Activated naive CD8-positive, alpha-beta T cell treated with anti-CD3 and anti-CD28 coated beads, Interleukin-2, amount 10 ng/mL, durations not matched to agents 7 days and 5 days (primary cell): Measurements from ENCODE around the gene ASIP. TPM values are rescaled to one million over a fixed set of nuclear protein-coding genes. Genes with fewer than 3 reads are reported as not detected.
A peak's percentile ranks its signal among the peaks of the same experiment; 100 is the strongest.
"Not testable (repeated sequence)": the region's sequence is repeated elsewhere in the genome, so short reads cannot be mapped to it uniquely, and the experiment has no call there.

ENCODE experiments used
- ATAC-seq: fragments of 150-1000 bp; cut with Tn5 transposase; one replicate; pipeline ENCODE4 v1.10.0; 2021; ENCODE audit warnings: low read depth, moderate library complexity
- POLR2A ChIA-PET: fragments of 350-600 bp; sonication (Branson Sonifier 250); formaldehyde crosslinking; loops from one replicate; lab custom pipeline; 2021; ENCODE audit warnings: antibody characterized with exemption; lab: Charles Lee
- DNase-seq: peaks from one replicate; pipeline ENCODE4 v3.0.0; 2021
- H3K27ac Mint-ChIP-seq: one replicate; pipeline ENCODE4 v1.8.0; 2022; ENCODE audit warnings: mild to moderate bottlenecking, mixed read lengths
- H3K27me3 Mint-ChIP-seq: one replicate; pipeline ENCODE4 v1.8.0; 2022; ENCODE audit warnings: mild to moderate bottlenecking, moderate library complexity, mixed read lengths
- H3K36me3 Mint-ChIP-seq: one replicate; pipeline ENCODE4 v1.8.0; 2021; ENCODE audit warnings: mild to moderate bottlenecking, mixed read lengths
- H3K4me1 Mint-ChIP-seq: one replicate; pipeline ENCODE4 v1.8.0; 2021; ENCODE audit warnings: mixed read lengths
- H3K4me3 Mint-ChIP-seq: one replicate; pipeline ENCODE4 v1.8.0; 2022; ENCODE audit warnings: mild to moderate bottlenecking, moderate library complexity, mixed read lengths
- H3K9me3 Mint-ChIP-seq: one replicate; pipeline ENCODE4 v1.8.0; 2021; ENCODE audit warnings: mixed read lengths
- total RNA-seq, 2 experiments: library from RNA; stranded (reverse); gene quantifications; one replicate each; pipeline ENCODE4 v1.2.3, GENCODE V29; 2021

The ASIP gene, protein sequence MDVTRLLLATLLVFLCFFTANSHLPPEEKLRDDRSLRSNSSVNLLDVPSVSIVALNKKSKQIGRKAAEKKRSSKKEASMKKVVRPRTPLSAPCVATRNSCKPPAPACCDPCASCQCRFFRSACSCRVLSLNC
- total RNA-seq, result not detected

DNA sequence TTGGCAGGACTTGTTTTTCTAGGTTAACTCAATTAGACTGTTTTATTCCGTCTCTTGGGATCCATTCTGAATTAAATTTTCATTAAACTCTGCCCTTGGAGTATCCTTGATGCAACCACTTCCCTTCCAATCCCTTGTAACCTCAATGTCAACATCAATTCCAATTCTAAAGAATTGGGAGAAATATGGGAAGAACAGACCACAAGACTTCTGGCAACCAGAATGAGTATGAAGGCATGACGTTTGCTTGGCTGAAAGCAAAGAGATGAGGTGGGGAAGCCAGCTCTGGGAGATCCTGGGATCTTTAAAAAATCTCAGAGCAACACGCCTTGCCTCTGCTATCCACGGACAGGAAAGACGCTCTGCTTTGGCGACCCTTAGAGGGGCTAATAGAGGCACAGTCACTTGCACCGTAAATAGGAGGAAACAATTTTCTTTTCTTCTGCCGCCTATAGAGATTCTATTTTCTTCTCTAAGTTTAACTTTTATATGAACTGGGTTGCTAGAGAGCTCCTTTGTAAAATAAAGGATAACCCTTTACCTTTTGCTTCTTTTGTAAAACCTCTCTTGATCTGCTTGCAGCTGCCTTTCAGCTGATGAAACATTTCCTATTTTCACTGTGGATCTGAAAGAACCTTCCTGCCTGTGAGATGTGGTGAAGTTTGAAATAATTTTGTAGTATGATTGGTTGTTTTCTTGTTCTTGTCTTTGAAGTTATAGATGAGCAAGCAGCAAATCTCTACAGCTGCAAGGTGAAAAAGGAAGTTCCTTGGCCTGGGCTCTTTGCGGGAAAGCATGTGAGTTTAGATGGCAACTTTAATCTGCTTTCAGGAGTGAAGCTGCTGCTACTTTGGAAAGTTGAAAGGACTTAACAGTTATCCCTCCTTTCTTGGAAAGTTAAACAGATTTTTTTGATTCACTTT, at the start of gene ASIP:
Gene ASIP (plus strand): TSS at position 731 of the 923 bp plus-strand sequence. CDS start 18,952 bp downstream, outside the sequence.
- no peak for ATAC-seq
- POLR2A ChIA-PET, result no interaction called here
- Mint-ChIP-seq H3K4me3 (peak within 1 kb of the TSS; percentile 39), H3K27ac (no peak within 1 kb of the TSS), H3K9me3 (peaks cover 10% of the 10 kb centered on the region), H3K27me3 (peaks cover 20% of the 10 kb centered on the region), H3K4me1 (peaks cover 11% of the 10 kb centered on the region), H3K36me3 (peaks cover 8% of the 10 kb centered on the region)
- no peak for DNase-seq

DNA sequence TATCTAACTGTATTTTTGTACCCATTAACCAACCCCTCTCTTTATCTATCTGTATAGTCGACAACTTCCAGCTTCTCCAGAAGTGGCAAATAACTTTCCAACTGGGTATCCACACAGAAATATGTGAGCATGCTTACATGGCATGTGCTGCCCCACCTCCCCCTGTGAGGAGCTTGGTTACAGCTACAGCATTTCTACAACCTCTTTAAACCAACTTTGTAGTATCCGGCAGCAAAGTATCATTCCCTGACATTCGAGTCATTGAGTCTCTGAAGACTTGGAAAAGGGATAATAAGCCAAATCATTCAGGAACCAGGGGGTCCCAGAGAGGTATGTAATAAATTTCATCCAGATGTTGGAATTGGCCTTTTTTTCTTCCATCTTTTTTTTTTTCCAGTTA, 48.2 kb upstream of the ASIP start:
- Mint-ChIP-seq H3K4me3 (no peak overlapping the region), H3K9me3 (no peaks in the 10 kb centered on the region), H3K27me3 (peaks cover 37% of the 10 kb centered on the region), H3K36me3 (no peaks in the 10 kb centered on the region), H3K27ac (no peak overlapping the region), H3K4me1 (peaks cover 9% of the 10 kb centered on the region)
- DNase-seq (no peak), ATAC-seq (no peak)
- POLR2A ChIA-PET, result no interaction called here

DNA sequence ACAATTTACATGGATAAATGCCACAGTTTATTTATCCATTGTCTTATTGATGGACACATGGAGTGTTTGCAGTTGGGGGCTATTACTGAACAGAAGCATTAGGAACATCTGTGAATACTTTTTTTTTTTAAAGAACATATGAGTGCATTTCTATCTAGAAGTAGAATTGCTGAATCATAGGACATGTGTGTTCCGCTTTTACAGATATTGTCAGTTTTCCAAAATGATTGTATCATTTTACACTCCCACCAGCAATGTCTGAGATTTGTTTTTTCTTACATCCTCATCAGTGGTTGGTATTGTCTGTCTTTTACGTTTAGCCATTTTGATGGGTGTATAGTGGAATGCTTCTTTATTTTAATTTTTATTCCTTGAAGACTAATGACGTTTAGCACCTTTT, 42.0 kb upstream of the ASIP start:
- DNase-seq, result no peak
- no peak for ATAC-seq
- Mint-ChIP-seq H3K4me3 (no peak overlapping the region), H3K36me3 (no peaks in the 10 kb centered on the region), H3K9me3 (no peaks in the 10 kb centered on the region), H3K4me1 (peaks cover 9% of the 10 kb centered on the region), H3K27me3 (peaks cover 42% of the 10 kb centered on the region), H3K27ac (no peak overlapping the region)
- POLR2A ChIA-PET, result no interaction called here

DNA sequence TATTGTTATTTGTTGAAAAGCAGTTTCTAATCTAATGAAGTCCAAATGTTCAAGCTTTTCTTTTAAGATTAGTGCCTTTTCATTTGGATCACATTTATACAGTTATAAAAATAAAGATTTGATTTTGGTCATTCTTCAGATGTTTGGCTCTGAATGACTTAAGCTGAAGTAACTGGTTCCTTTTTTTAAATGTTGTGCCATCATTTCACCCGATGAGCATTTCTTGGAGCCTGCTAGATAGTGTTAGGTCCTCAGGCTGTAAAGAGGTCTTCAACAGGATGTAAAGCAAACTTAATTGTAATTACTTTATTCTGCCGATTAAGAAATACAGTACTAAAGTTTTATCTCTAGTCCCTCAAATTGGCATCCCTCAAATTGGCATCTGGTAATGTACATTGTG, 41.2 kb upstream of the ASIP start:
- no peak overlapping the region for H3K27ac Mint-ChIP-seq
- peaks cover 45% of the 10 kb centered on the region for H3K27me3 Mint-ChIP-seq
- POLR2A ChIA-PET, result no interaction called here
- DNase-seq (no peak), ATAC-seq (no peak)
- H3K9me3 Mint-ChIP-seq, result no peaks in the 10 kb centered on the region
- no peaks in the 10 kb centered on the region for H3K36me3 Mint-ChIP-seq
- no peak overlapping the region for H3K4me3 Mint-ChIP-seq
- H3K4me1 Mint-ChIP-seq, result peaks cover under 1% of the 10 kb centered on the region

DNA sequence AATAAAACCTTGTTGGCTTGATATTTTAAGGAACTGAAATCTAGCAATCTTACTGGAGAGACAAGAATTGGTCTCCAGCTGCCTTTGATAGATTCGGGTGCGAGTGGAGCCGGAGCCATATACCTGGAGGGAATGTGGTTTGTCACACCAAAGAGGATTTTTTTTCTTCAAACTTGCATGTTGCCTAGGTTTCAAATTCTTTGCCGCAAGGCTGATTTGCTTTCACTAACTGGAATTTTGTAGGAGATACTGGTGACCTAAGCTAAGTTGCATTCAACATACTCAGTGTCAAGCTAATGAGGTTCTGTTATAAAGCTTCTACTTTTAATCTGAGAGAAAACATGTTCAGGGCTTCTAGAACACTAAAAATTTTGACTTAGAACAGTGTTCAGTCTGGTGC, 39.7 kb upstream of the ASIP start:
- Mint-ChIP-seq H3K36me3 (no peaks in the 10 kb centered on the region), H3K4me1 (peaks cover 3% of the 10 kb centered on the region), H3K27me3 (peaks cover 50% of the 10 kb centered on the region), H3K4me3 (no peak overlapping the region), H3K9me3 (no peaks in the 10 kb centered on the region), H3K27ac (no peak overlapping the region)
- POLR2A ChIA-PET, result no interaction called here
- ATAC-seq, result no peak
- no peak for DNase-seq

DNA sequence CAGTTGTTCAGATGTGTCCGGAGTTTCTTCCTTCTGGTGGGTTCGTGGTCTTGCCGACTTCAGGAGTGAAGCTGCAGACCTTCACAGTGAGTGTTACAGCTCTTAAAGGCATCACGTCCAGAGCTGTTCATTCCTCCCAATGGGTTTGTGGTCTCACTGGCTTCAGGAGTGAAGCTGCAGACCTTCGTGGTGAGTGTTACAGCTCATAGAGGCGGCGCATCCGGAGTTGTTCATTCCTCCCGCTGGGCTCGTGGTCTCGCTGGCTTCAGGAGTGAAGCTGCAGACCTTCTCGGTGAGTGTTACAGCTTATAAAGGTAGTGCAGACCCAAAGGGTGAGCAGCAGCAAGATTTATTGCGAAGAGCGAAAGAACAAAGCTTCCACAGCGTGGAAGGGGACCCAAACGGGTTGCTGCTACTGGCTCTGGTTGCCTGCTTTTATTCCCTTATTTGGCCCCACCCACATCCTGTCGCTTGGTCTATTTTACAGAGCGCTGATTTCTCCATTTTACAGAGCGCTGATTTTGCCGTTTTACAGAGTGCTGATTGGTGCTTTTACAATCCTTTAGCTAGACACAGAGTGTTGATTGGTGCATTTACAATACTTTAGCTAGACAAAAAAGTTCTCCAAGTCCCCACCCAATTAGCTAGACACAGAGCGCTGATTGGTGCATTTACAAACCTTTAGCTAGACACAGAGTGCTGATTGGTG, 35.9 kb upstream of the ASIP start:
- ATAC-seq, H3K36me3 Mint-ChIP-seq, DNase-seq, H3K4me1 Mint-ChIP-seq, H3K9me3 Mint-ChIP-seq, POLR2A ChIA-PET, H3K27ac Mint-ChIP-seq: not testable (repeated sequence)
- Mint-ChIP-seq H3K27me3 (peaks cover 26% of the 10 kb centered on the region), H3K4me3 (peak overlapping the region; percentile 61)

DNA sequence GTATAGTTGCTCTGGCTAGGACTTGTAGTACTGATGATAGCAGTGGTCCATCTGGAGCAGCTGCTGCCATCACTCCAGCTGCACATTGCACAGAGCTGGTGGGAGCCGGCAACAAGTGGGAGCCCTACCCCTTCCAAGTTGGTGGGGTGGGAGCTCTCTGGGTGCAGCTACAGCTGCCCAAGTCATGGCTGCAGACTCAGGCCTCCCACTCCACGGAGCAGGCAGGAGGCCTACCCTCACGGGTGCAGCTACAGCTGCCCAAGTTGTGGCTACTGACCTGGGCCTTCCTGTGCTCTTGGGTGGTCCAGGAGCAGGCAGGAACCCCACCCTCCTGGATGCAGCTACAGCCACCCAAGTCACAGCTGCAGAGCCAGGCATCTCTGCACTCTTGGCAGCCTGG, 32.1 kb upstream of the ASIP start:
- Mint-ChIP-seq H3K9me3 (peaks cover 7% of the 10 kb centered on the region), H3K4me3 (no peak overlapping the region), H3K4me1 (peaks cover 3% of the 10 kb centered on the region), H3K36me3 (no peaks in the 10 kb centered on the region), H3K27ac (no peak overlapping the region), H3K27me3 (peaks cover 13% of the 10 kb centered on the region)
- ATAC-seq (no peak), DNase-seq (no peak)
- POLR2A ChIA-PET, result no interaction called here

DNA sequence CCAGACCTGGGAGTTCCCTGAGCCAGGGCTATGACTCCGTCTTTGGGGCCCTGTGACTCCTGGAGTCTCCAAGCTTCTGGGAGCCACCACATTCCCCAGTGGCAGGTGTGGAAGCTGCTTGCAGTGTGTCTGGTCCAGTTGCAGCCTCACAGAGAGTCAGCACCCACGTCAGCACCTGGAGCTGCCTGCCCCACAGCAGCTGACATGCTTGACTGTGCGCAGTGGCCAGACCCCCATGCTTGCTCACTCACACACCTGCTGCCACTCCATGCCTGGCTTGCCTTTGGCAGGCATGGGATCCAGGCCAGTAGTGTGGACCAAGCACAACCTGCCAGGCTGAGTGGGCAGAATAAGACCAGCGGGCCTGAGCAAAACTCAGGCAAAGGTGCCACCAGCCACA, 31.0 kb upstream of the ASIP start:
- ATAC-seq (no peak), DNase-seq (no peak)
- Mint-ChIP-seq H3K36me3 (no peaks in the 10 kb centered on the region), H3K9me3 (peaks cover 7% of the 10 kb centered on the region), H3K4me3 (no peak overlapping the region), H3K27ac (no peak overlapping the region), H3K27me3 (peaks cover 4% of the 10 kb centered on the region), H3K4me1 (peaks cover under 1% of the 10 kb centered on the region)
- POLR2A ChIA-PET, result no interaction called here

DNA sequence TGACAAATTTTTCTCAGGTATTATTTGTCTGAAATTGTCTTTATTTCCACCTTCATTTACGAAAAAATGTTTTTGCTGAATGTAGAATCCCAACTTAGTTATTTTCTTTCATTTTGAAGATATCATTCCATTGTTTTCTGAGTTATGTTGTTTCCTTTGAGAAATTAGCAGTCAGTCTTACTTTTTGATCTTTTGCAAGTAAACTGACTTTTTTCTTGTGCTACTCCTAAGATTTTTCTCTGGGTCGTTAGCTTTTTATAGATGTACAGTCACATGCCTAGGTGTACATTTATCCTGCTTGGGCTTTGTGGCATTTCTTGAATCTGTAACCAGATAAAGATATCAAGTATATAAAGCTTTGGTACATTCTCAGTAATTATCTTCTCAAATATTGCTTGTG, 29.6 kb upstream of the ASIP start:
- H3K36me3 Mint-ChIP-seq, result no peaks in the 10 kb centered on the region
- no peaks in the 10 kb centered on the region for H3K27me3 Mint-ChIP-seq
- peaks cover 7% of the 10 kb centered on the region for H3K9me3 Mint-ChIP-seq
- POLR2A ChIA-PET, result no interaction called here
- DNase-seq (no peak), ATAC-seq (no peak)
- H3K27ac Mint-ChIP-seq, result no peak overlapping the region
- no peak overlapping the region for H3K4me3 Mint-ChIP-seq
- peaks cover 7% of the 10 kb centered on the region for H3K4me1 Mint-ChIP-seq

DNA sequence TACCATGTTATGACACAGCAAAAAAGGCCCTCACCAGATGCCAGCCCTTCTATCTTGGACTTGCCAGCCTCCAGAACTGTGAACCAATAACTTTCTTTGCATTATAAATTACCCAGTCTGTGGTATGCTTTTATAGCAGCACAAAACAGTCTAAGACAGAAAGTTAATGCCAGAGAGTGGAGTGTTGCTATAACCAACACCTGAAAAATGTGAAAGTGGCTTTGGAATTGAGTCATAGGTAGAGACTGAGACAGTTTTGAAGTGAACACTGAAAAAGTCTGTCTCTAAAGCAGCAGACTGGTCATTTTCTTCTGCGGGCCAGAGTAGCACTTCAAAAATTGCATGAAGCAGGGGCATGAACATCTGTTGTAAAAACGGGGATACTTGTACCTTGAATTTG, 28.0 kb upstream of the ASIP start:
- Mint-ChIP-seq H3K36me3 (no peaks in the 10 kb centered on the region), H3K4me1 (peaks cover 7% of the 10 kb centered on the region), H3K27me3 (peaks cover 7% of the 10 kb centered on the region), H3K9me3 (peaks cover 7% of the 10 kb centered on the region), H3K4me3 (no peak overlapping the region), H3K27ac (no peak overlapping the region)
- ATAC-seq (no peak), DNase-seq (no peak)
- POLR2A ChIA-PET, result no interaction called here

DNA sequence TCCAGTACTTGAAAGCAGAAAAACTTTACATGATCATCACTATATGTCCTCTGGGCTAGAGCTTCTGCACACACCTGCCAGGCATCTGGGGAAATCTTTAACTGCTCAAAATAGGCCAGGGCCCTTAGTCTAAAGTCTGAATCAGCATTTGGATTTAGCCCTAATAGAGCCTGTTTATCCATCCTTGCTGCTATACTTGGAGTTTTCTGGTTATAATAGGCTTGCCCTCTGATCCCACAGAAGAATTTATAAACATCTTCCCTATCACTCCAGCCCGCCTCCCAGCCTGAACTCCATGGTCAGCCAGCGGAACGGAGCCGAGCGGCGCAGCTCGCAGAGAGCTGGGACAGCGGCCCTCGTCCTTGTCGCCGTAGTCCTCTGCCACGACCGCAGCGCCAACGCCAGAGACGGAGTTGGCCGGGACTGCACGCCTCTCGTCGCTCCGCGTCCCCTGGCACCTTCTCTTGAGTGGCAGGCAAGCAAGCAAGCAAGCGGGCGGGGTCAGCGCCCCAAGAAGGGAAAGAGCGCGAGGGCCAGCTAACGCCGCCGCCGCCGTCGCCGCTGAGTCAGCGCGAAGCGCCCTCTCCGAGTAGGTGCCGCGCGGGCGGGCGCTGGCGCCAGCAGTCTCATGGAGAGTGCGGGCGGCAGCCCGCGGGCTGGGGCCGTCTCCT, 25.4 kb upstream of the ASIP start:
- ATAC-seq (peak; percentile 93), DNase-seq (peak; percentile 63)
- H3K27me3 Mint-ChIP-seq, result peaks cover 26% of the 10 kb centered on the region
- peaks cover 7% of the 10 kb centered on the region for H3K4me1 Mint-ChIP-seq
- H3K36me3 Mint-ChIP-seq, result no peaks in the 10 kb centered on the region
- H3K27ac Mint-ChIP-seq, result no peak overlapping the region
- POLR2A ChIA-PET, result no interaction called here
- peaks cover 5% of the 10 kb centered on the region for H3K9me3 Mint-ChIP-seq
- peak overlapping the region; percentile 63 for H3K4me3 Mint-ChIP-seq

DNA sequence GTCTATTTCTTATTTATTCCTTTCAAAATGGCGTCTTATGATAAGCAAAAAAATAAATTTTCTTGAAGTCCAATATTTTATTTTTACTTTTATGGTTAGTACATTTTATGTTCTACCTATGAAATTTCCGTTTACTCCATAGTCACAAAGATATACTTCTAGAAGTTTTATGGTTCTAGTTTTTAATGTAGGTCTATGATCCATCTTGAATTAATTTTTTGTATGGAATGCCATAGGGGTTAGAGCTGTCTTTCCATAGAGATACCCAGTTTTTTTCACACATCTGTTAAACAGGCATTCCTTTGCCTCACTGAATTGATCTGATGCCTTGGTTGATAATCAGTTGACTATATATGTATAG, 24.9 kb upstream of the ASIP start:
- peaks cover 7% of the 10 kb centered on the region for H3K4me1 Mint-ChIP-seq
- peak overlapping the region; percentile 63 for H3K4me3 Mint-ChIP-seq
- POLR2A ChIA-PET, result no interaction called here
- ATAC-seq, result no peak
- DNase-seq, result no peak
- no peaks in the 10 kb centered on the region for H3K36me3 Mint-ChIP-seq
- H3K9me3 Mint-ChIP-seq, result peaks cover 5% of the 10 kb centered on the region
- H3K27ac Mint-ChIP-seq, result no peak overlapping the region
- peaks cover 28% of the 10 kb centered on the region for H3K27me3 Mint-ChIP-seq

DNA sequence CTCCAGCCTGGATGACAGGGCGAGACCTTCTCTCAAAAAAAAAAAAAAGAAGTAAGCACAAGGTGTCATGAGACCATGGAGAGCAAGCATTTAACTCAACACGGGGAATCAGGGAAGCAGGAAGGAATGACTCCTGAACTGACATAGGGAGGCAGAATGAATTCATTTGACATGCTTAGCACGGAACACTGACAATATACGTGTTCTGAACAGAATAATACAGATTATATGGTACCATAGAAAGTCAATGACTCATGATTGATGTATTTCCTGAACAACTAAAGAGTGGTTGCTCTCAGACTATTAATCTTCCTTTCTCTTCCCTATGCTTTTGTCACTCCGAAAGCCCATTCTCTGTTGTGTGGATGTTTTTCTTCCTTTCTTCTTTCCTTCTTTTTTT, 20.7 kb upstream of the ASIP start:
- no peak for ATAC-seq
- POLR2A ChIA-PET, result no interaction called here
- H3K36me3 Mint-ChIP-seq, result no peaks in the 10 kb centered on the region
- peaks cover 7% of the 10 kb centered on the region for H3K4me1 Mint-ChIP-seq
- no peaks in the 10 kb centered on the region for H3K9me3 Mint-ChIP-seq
- peaks cover 28% of the 10 kb centered on the region for H3K27me3 Mint-ChIP-seq
- no peak for DNase-seq
- H3K27ac Mint-ChIP-seq, result no peak overlapping the region
- H3K4me3 Mint-ChIP-seq, result no peak overlapping the region
